GM11168 (cell line): ENCODE results near the gene CDAN1.

ENCODE experiments used
- in situ Hi-C: fragments of 300-500 bp; cut with MboI; formaldehyde crosslinking; loops from one replicate; pipeline ENCODE4 v1.12.0; 2022; ENCODE audit warnings: low sequenced_read_pairs; ENCODE audit not compliant: unreplicated experiment

CDAN1 gene

DNA sequence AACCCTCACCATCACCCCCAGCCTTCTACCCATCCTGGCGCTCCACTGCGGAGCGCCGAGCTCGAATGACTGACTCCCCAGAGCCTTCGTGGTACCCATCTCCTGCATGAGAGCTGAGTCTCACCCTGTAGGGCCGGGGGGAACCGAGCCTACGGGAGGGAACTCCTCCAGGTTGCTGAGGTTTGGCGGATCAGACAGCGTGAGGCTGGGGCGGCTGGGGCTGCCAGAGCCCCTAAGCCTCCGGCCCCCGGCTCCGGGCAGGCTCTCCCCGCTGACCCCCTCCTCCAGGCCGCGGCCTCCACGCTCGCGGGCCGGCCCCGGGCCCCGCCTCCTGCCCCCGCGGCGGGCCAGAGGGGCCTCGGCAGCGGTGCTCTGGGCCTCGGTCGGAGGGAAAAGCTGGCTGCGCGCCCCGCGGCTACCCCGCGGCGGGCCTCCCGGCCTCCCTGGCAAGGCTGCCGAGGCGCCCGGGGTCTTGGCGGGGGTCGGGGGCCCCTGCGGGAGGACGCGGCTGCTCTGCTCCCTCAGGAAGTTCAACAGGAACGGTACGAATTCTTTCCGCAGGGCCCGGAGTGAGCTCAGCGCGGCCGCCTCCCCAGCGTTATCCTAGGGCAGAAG lies 643 bp downstream of the CDAN1 start:
- in situ Hi-C loops = no loop called here

DNA sequence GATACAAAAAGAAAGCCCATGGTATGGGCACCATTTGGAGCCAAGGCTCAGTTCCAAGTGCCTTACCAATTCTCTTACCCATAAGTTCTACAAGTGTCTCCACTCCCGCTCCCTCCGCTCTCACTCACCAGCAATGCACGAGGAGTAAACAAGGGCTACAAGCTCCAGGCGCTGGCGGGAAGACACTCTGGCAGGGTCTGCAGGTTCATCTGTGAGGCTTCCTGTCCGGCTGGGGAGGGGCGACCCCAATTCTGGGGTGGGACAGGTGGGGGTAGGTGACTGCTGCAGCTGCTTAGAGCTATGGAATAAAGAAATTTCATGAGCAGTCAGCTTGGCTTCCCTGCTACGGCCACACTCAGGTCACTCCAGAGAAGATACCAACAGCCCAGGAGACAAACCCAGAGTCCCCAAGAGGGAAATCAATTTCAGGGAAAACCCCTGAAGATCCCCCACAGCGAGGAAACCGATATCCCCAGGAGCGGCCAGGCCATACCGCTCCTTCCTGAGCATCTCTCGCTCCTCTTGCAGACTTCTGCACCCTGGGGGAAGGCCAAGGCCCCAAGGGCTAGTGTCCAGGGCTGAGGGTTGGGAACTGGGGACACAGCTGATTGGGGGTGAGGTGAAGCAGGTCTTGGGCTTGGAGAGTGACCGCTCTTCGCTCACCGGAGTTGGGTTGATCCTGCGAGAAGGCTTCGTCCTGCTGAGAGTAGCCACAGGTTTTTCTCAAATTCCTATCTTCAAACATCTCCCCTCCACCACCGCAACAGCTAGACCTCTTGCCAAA lies 1.4 kb downstream of the CDAN1 start:
- in situ Hi-C loops = no loop called here

DNA sequence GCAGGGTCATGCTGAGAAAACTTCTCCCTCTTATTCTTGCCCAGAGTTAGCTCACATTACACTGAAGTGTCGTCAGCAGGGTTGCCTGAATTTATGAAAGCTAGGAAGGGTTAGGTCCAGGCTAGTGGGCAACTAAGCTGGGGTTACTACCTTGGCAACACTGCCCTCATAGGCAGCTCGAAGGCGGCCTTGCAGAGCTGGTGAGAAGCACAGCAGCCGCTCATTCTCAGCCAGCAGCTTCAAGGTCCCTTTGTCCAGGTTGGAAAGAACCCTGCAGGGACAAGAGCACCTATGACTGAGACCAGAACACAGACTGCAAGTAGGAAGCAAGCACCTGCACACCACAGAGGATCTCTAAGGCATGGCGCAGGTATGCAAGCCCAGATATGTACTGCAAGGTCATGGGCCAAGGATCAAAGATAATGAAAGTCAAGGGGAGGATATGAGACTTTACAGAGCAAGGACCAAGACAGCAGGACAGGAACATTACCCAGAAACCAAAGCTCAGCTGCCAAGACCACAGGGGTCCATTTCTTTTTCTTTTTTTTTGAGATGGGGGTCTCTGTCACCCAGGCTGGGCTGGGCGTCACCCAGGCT lies 2.8 kb downstream of the CDAN1 start:
- in situ Hi-C loops = no loop called here

DNA sequence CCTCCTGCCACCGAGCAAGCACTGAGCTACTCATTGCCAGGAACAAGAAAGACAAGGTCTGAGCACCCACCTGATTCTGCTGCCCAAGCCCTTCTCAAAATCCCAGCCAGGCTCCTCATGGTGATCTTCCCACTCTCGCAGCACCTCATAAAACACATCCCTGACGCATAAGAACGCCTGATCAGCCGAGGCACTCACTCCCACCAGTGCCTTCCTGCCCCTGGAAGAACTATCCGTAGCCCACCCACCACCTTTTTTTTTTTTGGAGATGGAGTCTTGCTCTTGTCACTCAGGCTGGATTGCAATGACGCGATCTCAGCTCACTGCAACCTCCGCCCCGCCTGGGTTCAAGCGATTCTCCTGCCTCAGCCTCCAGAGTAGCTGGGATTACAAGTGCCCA lies 3.9 kb downstream of the CDAN1 start:
- in situ Hi-C loops = no loop called here

DNA sequence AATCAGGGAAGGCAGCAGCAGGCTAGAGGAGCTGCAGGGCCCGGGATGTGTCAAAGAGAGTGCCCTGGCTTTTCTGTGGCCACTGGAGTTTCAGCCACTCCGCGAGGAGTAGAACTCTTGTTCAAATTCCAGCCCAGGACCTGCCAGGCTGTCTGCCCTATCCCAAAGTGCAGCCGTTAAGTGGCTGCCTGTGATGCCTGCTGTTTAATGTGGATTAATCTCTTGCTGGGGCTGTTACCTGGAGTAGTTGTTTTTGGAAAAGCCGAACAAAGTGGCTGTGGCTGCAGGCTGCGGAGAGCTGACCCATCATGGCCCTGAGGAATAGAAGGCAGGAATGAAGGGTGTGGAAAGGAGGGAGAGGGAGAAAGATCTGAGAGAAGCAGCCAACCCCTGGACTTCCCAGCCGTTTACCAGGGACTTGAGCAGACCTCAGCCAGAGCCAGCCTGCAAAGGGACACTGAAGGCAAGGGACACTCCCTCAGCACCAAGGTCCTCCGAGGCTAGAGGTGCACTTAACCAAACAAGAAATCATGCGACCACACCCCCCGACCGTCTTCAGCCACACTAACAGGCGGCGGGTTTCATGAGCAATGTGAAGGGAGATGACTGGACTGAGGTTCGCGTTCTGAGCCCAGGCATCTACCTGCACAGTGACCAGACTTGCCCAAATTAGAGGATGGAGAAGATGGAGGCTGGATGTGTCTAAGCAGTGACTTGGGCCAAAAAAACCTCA lies 4.7 kb downstream of the CDAN1 start:
- in situ Hi-C loops = no loop called here

DNA sequence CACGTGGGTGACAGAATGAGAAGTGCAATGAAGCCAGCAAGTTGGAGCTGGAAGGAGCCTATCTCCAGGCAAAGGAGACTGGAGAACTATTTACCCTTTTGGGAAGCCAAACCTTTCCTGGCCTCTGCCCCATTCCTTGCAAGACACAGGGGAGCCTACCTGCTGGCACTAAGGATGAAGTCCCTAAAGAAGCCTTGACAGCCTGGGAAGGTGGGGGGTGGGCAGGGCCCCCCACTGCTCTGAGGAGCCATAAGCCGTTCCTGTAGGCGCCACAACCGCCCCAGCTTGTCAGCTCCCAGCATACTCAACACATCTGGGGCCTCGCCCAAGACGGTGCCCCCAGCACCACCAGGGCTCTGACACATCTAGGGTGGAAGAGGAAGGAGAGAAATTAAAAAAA lies 5.5 kb downstream of the CDAN1 start:
- in situ Hi-C loops = no loop called here

DNA sequence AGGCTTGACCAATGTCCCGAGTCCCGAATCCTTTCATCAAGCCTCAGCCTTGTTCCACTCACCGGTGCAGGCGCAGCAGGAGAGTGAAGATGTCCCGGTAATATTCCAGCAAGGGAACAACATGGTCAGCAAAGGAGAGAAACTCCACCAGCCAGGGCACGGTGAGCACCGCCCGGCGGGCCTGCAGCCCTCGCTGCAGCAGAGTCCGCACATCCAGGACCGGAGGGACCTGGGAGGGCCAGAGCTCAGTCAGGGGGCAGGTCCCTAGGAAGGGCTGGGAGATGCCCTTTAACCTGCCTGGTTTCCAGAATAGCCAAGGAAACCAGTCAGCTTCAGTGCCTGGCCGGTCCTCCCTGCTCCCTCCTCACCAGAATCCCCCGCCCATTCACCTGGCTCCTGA lies 6.4 kb downstream of the CDAN1 start:
- in situ Hi-C loops = no loop called here

GRCh38 chr15:42730135-42730534 lies 6.8 kb downstream of the CDAN1 start:
- in situ Hi-C loops = no loop called here

DNA sequence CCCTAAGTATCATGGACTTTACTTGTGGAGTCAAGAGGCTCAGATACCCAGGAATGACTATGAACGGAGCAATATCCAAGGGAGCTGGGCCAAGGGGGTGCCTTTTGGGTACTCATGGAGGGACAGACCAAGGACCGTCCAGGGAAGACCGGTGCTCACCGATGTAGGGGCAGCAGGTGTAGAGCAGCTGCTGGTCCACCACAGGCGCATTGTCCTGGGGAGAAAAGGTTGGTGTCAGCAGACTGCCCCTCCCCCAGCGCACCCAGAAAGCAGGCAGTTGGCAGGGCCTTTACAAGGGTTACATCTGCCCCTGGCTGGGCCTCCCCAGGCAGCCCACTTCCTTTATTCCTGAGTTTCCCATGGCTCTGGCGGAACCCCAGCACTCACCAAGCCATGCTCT lies 7.5 kb downstream of the CDAN1 start:
- in situ Hi-C loops = no loop called here

- in situ Hi-C loops = no loop called here
Observed at GRCh38 chr15:42728972-42729371, 8.0 kb downstream of the CDAN1 start.

DNA sequence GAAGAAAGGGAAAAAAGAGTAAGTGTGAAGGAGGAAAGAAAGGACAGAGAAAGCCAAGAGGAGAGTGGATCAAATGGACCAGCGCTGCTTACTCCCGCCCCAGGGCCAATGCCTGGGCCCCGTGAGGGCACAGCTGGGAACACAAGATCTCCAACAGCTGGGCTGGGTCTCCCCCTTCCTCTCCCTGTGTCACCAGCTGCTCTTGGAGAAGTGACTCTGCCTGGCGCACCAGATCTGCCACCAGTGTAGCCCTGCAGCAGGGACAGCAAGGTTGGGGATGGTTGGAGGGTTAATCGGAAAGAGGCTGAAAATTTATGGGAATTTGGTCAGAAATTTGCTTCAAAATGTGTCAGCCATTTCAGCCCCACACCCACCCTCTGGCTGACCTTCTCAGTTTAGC lies 8.4 kb downstream of the CDAN1 start:
- in situ Hi-C loops = no loop called here

- in situ Hi-C loops = no loop called here
Observed at GRCh38 chr15:42727750-42728381, 9.1 kb downstream of the CDAN1 start.

- in situ Hi-C loops = no loop called here
Observed at GRCh38 chr15:42726114-42726513, 10.8 kb downstream of the CDAN1 start.

DNA sequence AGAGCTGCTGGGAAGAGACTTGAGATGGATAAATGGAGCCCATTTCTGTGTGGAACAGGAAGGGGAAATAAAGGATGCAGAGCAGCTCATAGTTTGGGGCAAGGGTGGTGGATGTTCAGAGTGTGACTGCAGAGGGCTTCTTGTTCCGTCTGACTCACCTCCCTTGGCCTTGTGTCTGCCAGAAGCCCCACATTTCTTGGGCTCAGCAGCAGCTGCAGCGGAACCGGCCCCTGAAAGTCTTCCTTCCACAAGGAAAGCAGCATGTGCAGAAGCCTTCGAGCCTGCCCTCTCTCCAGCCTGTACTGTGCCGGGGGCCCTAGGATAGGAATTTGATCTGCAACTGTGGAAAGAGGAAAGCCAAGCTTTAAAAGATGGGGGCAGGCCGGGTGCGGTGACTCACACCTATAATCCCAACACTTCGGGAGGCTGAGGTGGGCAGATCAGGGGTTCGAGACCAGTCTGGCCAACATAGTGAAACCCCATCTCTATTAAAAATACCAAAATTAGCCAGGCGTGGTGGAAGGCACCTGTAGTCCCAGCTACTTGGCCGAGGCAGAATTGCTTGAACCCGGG lies 11.5 kb downstream of the CDAN1 start:
- in situ Hi-C loops = no loop called here

DNA sequence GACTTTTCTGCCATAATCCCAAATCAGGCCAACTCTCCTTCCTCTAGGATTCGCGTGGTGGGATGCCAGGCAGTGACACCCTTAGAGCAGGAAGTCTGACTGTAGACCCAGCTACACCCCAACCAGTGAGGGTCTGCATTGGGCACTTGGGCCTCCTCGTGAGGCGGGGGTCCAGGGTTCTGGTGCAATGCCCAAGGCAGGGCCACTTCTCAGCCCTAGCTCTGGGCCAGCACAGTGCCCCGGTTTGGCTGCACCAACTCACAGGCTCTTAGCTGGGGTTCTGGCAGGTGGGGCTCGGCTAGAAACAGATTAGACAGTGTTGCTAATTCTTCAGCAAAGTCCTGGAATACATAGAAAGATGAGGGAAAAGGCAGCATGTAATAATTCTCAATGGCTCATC lies 12.7 kb downstream of the CDAN1 start:
- in situ Hi-C loops = no loop called here

DNA sequence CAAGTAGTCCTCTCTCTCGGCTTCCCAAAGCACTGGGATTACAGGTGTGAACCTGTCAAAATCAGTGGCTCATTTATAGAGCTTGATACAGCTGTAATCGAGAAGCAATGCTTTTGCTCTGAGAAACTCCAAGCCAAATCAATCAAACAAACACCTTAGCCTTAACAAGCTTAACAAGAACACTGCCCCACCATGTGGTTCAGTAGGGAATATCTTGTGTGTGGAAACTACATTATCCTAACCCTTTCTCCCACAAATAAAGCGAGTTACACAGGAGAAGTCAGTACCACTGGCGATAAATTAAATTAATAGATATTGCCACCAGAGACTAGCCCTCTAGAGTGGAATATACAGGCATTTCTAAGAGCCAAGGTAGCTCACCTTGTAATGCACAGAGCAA lies 13.9 kb downstream of the CDAN1 start:
- in situ Hi-C loops = no loop called here

- in situ Hi-C loops = no loop called here
Observed at GRCh38 chr15:42721916-42722315, 15.0 kb downstream of the CDAN1 start.

GRCh38 chr15:42721016-42721415 lies 15.9 kb downstream of the CDAN1 start:
- in situ Hi-C loops = no loop called here

GRCh38 chr15:42720071-42720470 lies 16.9 kb downstream of the CDAN1 start:
- in situ Hi-C loops = no loop called here

DNA sequence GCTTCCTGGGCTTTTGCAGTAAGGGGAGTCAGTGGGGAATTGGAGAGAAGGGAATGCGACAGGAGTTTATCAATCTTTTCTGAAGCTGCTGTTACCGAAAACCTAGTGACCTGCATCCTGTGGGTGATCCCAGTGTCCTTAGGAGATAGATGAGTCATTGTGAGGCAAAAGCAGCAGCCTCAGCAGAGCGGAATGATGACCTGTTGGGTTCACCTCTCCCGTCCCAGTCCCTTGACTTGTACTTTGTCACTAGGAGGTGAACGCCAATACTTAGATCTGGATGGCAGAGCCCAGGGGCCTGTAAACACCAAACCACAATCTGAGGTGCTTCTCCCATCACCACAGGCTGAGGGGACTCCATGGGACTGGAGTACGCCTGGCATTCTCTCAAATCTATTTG lies 17.9 kb downstream of the CDAN1 start:
- in situ Hi-C loops = loop anchor here (10.0 kb wide), 1 partner anchor 226 kb away; no protein-coding TSS in a partner anchor
